Embryonic facial prominence (tissue), 1 donor: ENCODE data around the gene KHDC4.
"Not testable (repeated sequence)": the region's sequence is repeated elsewhere in the genome, so short reads cannot be mapped to it uniquely, and the experiment has no call there.

ENCODE experiments used
- DNase-seq: peaks from one replicate; pipeline ENCODE4 v3.0.0-alpha.2; 2016; ENCODE audit errors: extremely low spot score

Gene KHDC4

GRCh38 chr1:155940993-155941844, 7.0 kb upstream of the KHDC4 start, which contains the start of gene RXFP4:
RXFP4 (plus strand) TSS chr1:155941638; CDS start chr1:155941710, 72 bp downstream.
- DNase-seq, result no peak

- no peak for DNase-seq
These were observed 6.3 kb upstream of the KHDC4 start for GRCh38 chr1:155940482-155940992.

GRCh38 chr1:155938220-155938627, 4.0 kb upstream of the KHDC4 start:
- peak; percentile 42 for DNase-seq

- no peak for DNase-seq
These were observed 850 bp upstream of the KHDC4 start for GRCh38 chr1:155934936-155935590.

GRCh38 chr1:155933591-155934096, 569 bp downstream of the KHDC4 start:
- DNase-seq, result no peak

- DNase-seq, result no peak
These were observed 1.7 kb downstream of the KHDC4 start for GRCh38 chr1:155932487-155932886.

- no peak for DNase-seq
These were observed 2.1 kb downstream of the KHDC4 start for GRCh38 chr1:155932081-155932480.

- DNase-seq, result no peak
These were observed 2.7 kb downstream of the KHDC4 start for GRCh38 chr1:155931332-155932038.

- DNase-seq, result not testable (repeated sequence)
These were observed 3.5 kb downstream of the KHDC4 start for GRCh38 chr1:155930725-155931124.

- no peak for DNase-seq
These were observed 5.2 kb downstream of the KHDC4 start for GRCh38 chr1:155929057-155929456.

GRCh38 chr1:155925506-155925905, 8.7 kb downstream of the KHDC4 start:
- DNase-seq, result no peak

- DNase-seq, result no peak
These were observed 13.5 kb downstream of the KHDC4 start for GRCh38 chr1:155920717-155921116.

- DNase-seq, result no peak
These were observed 14.4 kb downstream of the KHDC4 start for GRCh38 chr1:155919801-155920200.

- DNase-seq, result no peak
These were observed 15.6 kb downstream of the KHDC4 start for GRCh38 chr1:155918660-155919059.

- no peak for DNase-seq
These were observed 20.1 kb downstream of the KHDC4 start for GRCh38 chr1:155913969-155914757.

- DNase-seq, result no peak
These were observed 22.1 kb downstream of the KHDC4 start for GRCh38 chr1:155912056-155912536.

- peak; percentile 61 for DNase-seq
These were observed 22.8 kb downstream of the KHDC4 start, which contains the start of gene RIT1 for GRCh38 chr1:155911156-155912055. RIT1 (minus strand) TSS chr1:155911349; CDS start chr1:155910761, 588 bp downstream.

GRCh38 chr1:155910621-155911121, 23.5 kb downstream of the KHDC4 start:
- DNase-seq, result no peak

- DNase-seq, result no peak
These were observed 24.3 kb downstream of the KHDC4 start for GRCh38 chr1:155909894-155910293.

GRCh38 chr1:155904261-155904660, 30.0 kb downstream of the KHDC4 start:
- no peak for DNase-seq
